HG02571 (cell line): ENCODE results near the gene CDC42BPG.
"Not testable (repeated sequence)": the region's sequence is repeated elsewhere in the genome, so short reads cannot be mapped to it uniquely, and the experiment has no call there.

Experiments used
- ATAC-seq: cut with Tn5 transposase; IDR thresholded peaks from one replicate; pipeline ENCODE4 v1.9.1; 2021; ENCODE audit warnings: mild to moderate bottlenecking, moderate library complexity; ENCODE audit not compliant: unreplicated experiment

CDC42BPG gene

DNA sequence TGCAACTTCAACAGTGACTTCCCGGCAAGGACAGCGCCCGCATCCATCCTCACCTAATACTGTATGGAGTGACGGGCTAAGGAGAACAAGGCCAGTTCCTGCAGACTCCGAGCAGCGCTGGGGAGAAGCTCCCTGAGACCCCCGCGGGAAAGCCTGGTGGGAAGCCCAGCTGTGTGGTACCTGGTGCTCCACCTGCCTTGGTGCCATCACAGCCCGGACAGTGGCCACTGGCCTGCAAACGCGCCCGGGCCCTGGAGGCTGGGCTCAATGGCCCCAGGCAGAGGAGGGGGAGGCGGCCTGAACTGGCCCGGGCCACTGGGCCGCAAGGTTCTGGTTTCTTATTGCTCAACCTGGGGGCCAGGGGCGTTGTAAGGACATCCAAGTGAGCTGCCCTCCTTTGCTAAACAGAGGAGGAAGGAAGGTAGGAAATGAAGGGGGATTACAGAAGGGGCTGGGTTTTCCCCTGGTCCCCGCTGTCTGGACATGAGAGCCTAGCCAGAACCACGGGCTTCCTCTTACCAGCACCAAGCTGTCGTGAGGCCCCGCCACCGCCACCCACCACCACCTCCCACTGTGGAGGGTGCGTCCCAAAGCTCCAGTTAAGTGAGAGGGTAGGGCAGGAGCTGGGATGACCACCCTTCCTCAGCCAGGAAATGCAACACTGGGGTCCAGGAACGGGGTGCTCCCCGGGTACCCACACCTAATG is 8.5 kb upstream of the CDC42BPG start:
- ATAC-seq = no peak

- no peak for ATAC-seq
Measured at GRCh38 chr11:64851831-64852351, 7.4 kb upstream of the CDC42BPG start.

DNA sequence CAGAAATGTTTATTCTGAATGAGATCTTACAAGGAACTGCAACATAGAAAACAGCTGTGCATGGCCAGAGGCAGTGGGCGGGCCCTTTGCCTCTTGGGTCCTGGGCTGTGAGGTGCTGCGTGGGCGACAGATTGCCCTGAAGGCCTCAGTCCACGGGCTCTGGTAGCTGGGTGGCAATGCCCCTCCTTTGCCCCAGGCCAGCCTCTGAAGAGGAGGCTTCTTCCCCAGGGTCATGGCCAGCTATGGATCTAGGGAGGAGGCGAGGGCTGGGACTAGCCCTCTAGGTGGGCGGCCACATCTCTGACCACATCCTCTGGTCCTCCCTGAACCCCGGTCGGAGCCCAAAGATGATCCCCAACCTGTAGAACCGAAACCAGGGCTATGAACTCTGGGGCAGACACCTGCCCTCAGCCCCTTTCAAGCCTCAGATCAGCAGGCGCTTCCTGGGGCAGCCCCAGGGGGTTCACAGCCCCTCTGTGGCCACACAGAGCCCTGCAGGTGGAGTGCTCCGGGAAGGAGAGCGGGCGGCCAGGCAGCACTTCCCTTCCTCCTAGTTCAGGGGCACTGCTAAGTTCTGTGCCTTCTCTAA is 6.6 kb upstream of the CDC42BPG start:
- ATAC-seq = peak; percentile 70

DNA sequence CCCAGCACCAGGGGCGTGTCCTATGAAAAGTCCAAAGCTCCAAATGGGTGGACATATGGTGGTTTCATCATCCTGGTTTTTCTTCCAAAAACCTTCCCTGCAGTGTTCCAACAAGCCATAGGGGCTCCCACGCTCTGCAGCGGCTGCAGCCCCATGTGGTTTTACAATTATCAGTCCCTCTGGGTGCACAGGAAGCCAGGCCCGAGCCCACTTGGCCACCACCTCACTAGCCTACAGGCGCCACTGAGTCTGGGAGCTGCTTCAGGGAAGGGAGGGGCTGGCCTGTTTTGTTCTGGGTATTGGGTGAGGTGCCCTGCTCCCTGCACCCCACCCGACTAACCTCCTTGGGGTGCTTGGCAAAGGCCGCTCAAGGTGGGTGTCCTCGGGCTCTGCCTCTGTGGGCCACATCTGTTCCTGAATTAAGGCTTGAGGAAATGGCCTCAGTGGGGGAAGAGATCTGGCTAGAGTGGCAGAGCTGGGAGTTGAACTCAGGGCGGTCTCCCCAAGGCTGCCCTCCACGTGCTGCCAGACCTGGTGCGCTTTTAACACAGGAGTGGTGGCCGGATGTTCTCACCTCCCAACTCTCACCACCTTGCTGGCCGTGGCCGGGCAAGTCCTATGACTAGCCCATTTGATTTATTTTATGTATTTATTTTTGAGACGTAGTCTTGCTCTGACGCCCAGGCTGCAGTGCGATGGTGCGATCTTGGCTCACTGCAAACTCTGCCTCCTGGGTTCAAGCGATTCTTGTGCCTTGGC is 5.3 kb upstream of the CDC42BPG start:
- no peak for ATAC-seq

DNA sequence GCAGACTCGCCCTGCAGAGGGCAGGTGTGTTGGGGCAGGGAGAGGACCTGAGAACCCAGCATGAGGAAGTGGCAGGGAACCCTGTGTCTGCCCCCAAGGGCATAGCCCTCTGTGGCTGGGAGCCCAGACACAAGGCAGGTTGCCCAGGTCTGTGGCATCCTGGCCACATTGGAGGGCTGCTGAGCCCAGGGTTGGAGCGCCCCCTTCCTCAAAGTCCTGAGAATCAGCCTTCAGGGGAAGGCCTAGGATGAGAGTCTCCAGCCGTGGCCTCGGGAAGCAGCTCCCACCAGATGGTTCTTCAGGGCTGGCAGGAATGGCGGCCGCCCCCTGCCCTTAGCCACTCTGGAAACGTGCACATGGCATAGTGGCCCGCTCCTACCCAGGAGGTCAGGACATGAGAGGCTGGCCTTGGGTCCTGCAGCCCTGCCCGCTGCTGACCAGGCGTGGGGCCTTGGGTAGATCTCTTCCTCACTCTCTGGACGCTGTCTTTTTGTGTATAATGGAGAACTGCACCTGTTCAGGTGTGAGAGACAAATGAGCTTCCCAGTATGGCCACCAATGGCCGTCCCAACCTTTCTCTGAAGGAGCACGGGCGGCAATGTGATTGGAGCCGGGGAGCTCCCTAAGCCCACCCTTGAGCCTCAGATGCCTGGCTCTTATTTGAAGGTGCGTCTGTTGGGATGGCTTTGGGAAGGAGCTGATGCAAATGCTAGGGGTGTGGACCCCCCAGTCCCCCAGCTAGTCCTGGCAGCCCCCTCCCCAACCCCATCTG is 4.6 kb upstream of the CDC42BPG start:
- ATAC-seq = no peak

- no peak for ATAC-seq
Measured at GRCh38 chr11:64848214-64848825, 3.9 kb upstream of the CDC42BPG start.

- no peak for ATAC-seq
Measured at GRCh38 chr11:64846998-64847666, 2.7 kb upstream of the CDC42BPG start.

DNA sequence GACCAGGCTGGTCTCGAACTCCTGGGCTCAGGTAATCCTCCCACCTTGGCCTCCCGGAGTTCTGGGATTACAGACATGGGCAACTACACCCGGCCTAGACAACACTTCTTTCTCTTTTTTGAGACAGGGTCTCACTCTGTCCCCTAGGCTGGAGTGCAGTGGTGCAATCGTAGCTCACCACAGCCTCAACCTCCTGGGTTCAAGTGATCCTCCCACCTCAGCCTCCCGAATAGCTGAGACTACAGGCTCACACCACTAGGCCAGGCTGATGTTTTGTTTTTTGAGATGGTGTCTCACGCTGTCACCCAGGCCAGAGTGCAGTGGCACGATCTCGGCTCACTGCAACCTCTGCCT is 1.3 kb upstream of the CDC42BPG start:
- ATAC-seq = not testable (repeated sequence)

DNA sequence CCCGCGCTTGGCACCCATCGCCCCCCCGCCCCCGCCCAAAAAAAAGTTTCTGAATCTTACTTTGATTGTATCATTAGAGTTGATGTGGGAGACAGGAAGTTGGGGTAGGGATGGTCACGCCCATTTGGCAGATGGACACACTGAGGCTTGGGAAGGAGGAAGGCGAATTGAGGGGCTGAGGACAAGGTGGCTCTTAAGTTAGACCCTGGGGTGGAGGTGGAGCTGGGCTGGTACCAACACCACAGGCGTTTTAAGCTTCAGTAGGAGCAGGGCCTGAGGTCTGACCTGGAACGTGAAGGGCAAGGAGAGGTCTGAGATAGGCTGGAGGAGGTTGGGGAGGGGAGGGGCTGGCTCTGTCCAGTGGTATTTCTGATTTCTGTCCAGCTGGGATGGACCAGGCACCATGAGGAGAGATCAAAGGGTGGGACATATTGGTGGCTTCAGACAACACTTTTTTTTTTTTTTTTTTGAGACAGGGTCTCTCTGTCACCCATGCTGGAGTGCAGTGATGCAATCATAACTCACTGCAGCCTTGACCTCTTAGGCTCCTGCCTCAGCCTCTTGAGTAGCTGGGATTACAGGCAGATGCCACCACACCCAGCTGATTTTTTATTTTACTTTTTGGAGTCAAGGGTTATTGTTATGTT is 799 bp upstream of the CDC42BPG start:
- ATAC-seq = no peak

DNA sequence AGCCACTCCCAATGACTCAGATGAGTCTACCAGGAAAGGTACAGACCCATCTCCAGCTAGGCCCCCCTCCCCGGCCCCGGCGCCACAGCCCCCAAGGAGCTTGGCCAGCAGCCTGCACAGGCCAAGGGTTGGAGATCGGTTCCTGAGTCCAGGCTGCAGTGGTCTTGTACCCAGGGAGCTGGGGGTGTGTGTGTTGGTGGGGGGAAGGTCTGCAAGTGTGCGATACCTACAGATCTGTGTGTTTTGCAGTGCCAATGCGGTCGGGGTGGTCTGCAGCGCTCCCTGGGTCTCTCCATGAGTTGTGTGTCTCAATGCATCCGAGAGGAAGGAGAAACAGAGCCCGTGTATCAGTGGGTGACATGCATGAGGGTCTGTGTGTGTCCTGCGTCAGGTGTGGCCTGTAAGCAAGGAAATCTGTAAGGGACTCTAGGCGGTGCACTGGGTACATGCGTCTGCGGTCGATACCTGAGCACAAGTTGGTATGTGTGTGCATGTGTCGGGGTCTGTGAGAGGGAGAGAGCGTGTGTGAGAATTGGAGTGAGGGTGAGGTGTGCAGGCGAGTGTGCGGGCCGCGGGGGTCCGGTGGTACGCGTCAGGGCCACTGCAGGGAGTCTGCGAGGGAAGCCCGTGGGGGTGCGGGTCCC is 645 bp downstream of the CDC42BPG start:
- no peak for ATAC-seq

DNA sequence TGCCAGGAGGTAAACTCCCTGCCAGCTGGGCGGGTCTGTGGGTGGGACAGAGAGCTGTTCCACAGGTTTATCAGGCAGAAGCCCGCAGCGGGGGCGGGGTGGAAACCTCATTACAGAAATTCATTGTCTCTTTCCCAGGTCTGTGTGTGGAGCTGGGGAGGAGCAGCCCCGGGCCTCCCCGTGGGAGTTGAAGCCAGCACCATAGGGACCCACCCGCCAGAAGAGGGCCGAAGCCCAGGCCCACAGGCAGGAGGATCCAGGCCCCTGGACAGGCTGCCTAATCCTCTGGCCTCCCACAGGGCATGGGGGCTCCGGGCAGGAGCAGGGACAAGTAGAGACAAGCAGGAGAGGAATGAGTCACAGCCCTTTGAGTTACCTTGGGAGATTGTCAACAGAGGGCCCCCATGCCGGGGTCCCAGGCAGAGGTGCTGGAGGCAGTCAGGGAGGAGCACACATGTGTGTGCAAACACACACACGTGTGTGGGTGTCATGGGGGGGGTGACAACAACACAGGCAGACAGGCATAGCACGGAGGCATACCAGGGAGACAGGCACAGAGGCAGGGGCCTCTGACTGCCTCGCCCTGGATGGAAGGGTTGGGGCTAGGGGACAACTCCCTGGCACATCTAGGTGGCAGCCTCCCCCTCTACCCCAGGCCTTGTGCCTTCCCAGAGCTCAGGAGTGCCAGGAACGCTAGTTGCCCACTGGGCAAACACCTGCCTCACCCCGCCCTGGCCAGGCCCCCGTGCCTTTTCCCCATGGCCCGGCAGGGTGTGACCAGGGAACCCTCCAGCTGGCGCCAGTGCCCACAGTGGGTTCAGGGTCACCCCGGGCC is 1.4 kb downstream of the CDC42BPG start:
- ATAC-seq = no peak

DNA sequence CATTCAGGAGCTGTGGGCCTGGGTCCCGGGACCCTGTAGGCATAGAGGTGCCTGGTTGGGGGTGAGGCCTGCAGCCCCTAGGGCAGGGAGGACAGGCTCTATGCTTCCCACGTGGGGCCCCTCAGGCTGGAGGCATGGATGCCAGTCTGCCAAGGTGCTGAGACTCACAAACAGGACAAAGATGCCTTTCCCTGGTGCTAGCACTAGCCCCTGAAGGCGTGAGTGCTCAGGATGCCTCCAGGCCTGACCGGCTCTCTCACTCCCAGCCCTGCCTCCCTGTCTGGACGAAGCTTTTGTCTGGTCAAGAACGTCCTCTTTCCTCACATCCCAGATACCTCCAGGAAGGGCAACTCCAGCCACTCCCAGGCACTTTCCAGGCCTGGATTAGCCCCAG is 2.1 kb downstream of the CDC42BPG start:
- no peak for ATAC-seq

DNA sequence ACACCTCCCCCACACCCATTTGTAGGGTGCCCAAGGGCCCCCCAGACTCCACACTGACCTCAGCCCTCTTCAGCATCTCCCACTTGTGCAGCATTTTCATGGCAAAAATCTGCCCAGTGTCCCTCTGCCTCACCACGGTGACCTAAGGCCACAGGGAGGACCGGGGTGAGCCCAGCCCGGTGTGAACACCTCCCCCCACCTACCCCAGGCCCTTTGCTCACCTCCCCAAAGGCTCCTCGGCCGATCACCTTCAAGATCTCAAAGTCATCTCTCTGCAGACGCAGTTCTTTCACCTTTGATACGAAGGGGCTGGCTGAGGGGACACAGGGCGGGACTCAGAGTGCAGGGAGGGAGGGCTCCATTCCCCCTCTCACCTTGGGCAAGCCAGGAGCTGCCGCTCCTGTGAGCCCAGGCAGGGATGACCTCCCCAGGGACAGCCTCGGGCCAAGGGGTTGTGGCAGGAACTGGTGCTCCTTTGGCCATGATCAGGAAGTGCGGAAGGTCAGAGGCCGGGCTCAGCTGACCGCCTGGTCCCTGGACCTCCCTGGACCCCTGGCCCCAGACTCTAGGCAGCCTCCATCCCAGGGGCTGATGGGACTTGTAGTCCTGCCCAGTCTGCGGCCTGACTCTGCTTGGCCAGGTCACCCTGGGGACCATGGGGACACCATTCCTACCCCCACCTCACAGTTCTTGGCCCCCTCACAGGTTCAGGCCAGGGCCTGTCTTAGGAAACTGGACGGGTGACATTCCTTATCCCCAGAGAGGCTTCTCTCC is 2.7 kb downstream of the CDC42BPG start:
- no peak for ATAC-seq

DNA sequence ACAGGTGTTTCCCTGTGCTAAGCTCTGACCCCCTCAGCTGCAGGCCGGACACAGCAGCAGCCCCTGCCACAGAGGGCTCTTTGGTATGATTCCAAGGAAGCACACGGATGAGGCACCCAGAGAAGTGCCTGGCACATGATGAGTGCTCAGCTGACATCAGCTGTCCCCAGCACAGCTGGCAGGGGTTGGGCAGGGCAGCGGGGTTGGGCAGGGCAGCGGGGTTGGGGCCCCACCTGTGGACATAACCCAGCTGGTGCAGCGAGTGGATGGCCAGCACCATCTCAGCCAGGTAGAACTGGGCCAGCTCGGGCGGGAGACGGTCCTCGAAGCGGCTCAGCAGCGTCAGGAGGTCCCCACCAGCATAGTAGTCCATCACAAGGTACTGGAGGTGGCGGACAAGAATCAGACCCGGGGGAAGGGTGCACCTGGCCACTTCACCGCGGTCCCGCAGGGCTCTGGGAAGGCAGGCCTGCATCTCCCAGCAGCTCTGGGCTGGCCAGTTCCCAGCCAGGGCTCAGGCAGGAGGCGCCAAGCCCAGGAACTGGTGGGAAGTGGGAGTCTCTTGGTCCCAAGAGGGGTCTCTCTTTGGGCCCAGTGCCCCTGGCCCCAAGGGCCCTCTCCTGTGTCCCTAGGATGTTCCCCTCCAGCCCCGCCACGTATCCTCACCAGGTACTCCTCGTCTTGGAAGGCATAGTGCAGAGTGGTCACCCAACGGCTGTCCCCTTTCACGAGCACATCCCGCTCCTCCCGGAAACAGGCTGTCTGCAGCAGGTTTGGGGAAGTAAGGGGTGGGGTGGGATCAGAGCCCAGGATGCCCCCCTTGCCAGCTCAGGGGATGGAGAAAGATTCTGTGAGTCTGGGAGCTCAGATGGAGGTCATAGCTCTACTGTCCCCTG is 4.3 kb downstream of the CDC42BPG start:
- no peak for ATAC-seq

DNA sequence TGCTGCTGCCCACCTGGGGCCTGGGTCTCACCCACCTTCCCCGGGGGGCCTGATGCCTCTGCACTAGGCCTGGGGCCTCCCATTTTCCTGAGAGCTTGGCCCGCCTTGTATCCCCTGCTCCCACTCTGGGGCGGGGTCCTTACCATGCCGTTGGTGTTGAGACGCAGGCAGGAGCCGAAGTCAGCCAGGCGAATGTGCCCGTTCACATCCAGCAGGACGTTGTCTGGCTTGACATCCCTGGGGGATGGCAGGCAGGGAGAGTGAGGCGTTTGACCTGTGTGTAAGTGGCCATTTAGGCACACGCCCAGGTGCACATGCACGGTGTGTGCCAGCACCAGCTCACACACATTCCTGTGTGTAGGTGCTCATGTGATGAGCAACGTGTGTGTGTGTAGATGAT is 5.1 kb downstream of the CDC42BPG start:
- no peak for ATAC-seq

- ATAC-seq = no peak
Measured at GRCh38 chr11:64838600-64839334, 5.7 kb downstream of the CDC42BPG start.
